Measurements from ENCODE around the gene PTGES.
"Not testable (repeated sequence)": the region's sequence is repeated elsewhere in the genome, so short reads cannot be mapped to it uniquely, and the experiment has no call there.

The PTGES gene

DNA sequence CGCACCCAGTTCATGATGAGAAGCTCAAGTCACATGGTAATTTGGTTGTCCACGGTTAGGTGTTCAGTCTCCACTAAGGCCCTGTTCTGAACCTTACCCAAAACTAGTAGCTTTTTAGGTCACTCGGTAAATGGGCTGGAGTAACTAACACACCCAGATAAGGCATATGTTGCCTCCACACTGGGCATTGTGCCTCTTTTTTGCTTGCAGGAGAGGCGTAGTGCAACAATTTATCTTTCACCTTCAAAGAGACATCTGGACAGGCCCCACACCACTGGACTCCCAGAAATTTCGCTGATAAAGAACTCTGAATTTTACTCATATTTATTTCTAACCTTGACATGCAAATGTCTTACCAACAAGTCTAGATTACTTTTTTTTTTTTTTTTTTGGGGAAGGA is 16.8 kb upstream of the PTGES start:
- DNase-seq, result no peak

DNA sequence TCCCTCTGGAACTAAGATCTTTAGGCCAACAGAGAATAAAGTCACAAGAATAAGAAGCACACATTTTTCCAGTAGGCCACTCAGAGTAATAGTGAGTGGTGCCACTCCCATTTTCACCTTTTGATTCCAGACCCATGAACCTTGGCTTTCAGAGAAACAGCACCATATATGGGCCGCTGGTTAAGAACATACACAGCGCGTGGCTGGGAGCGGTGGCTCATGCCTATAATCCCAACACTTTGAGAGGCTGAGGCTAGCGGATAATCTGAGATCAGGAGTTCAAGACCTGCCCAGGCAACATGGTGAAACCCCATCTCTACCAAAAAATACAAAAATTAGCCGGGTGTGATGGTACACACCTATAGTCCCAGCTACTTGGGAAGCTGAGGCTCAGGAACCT is 15.6 kb upstream of the PTGES start:
- no peak for DNase-seq

DNA sequence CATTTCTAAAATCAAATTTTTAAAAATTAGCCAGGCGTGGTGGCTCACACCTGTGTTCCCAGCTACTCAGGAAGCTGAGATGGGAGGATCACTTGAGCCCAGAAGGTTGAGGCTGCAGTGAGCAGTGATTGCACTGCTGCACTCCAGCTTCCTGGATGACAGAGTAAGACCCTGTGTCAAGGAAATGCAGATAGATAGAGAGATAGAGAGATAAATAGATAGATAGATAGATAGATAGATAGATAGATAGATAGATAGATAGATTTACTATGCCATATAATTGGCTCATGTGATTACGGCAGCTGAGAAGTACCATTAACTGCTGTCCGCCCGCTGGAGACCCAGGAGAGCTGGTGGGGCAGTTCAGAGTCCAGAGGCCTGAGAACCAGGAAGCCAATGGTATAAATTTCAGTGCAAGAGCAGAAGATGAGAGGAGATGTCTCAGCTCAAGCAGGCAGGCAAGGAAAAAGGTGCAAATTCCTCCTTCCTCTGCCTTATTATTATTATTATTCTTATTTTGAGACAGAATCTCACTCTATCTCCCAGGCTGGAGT is 13.0 kb upstream of the PTGES start:
- no peak for DNase-seq

DNA sequence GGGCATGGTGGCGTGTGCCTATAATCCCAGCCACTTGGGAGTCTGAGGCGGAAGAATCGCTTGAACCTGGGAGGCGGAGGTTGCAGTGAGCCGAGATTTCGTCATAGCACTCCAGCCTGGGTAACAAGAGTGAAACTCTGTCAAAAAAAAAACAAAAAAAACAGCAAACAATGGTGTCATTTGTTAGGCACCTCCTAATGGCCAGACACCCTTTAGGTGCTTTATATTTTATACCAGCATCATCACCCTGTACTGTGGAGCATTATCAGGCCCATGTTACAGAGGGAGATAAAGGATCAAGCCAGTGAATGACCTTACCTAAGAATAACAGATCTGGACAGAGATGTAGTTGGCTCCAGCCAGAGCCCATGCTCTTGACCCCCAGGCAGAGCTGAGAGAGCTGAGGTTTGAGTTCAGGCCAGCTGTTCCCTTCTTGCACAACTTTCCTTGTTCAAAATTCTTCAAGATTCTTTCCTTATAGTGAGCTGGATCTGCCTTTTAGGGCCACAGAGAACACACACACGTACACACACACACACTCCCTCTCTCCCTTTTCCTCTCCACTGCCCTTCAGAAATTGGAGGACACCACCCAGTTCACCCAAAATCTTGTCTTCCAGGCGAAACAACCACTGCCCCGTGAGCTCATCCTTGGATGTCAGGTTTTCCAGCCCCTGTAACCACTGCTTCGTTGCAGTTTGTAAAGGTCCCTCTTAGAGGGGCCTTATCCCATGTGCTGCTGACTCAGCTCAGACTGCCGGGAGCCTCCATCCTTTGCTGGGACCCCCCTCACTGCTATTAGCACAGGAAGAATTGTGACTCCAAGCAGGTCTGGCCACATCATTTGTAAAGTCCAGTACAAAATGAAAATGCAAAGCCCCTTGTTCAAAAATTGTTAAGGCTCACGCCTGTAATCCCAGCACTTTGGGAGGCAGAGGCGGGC is 10.4 kb upstream of the PTGES start:
- no peak for DNase-seq

DNA sequence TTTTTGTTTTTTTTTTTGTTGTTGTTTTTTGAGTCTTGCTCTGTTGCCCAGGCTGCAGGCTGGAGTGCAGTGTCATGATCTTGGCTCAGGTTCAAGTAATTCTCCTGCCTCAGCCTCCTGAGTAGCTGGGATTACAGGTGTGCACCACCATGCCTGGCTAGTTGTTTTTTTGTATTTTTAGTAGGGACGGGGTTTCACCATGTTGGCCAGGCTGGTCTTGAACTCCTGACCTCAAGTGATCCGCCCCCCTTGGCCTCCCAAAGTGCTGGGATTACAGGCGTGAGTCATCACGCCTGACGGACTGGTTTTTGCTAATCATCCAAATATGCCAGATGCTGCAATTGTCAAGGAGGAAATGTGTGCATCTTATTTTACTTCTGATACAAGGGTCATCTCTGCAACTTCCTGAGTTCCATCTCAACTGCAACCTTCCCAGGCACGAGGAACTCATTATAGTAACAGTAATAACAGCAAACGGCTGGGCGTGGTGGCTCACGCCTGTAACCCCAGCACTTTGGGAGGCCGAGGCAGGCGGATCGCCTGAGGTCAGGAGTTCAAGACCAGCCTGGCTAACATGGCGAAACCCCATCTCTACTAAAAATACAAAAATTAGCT is 9.6 kb upstream of the PTGES start:
- not testable (repeated sequence) for DNase-seq

DNA sequence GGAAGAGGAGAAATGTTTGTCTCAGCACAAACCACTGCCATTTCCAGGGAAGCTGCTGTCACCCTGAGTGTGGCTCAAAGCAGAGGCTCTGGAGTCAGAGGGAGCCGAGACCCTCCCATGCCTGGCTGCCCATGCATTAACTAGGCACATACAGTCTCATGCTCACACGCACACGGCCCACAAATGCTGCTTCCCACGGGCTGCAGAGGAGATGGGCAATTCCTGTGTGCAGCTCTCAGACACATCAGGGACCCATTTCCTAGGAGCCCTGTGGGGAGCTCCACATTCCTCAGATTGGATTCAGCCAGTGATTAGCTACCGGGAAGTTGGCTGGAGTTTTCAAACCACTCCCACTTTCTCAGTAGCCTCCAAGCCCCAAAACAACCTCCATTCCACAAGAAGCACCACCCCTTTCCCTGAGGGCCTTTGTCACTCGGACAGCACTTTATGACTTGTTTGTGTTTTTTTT is 9.1 kb upstream of the PTGES start:
- no peak for DNase-seq

DNA sequence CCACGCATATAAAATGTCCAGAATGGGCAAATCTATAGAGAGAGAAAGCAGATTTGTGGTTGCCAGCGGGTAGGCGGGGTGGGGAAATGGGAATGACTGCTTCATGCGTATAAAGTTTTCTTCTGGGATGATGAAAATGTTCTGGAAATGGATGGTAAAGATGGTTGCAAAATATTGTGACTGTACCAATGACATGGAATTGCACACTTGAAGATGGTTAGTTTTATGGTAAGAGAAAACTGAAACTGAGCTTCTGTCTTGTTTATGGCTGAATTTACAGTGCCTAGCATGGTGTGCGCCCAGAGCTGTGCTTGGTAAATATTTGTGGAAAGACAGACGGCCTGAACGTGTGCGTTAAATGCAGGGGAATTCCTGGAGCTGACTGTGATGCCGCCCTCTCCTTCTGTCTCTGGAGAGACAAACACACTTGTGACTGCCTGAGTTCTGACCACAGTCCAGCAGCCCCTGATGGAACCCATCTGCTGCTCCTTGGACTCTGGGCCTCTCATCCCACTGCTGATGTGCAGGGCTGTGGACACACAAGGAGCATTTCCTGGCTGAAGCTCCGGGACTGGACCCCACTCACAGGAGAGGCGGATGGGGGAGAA is 8.6 kb upstream of the PTGES start:
- no peak for DNase-seq

DNA sequence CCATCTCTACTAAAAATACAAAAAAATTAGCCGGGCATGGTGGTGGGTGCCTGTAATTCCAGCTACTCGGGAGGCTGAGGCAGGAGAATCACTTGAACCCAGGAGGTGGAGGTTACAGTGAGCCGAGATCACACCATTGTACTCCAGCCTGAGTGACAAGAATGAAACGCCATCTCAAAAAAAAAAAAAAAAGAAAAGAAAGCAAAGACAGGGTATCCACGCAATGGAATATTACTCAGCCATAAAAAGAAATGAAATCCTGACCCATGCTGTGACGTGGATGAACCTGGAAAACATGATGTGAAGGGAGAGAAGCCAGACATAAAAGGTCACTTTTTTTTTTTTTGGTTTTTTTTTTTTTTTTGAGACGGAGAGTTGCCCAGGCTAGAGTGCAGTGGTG is 7.9 kb upstream of the PTGES start:
- not testable (repeated sequence) for DNase-seq

DNA sequence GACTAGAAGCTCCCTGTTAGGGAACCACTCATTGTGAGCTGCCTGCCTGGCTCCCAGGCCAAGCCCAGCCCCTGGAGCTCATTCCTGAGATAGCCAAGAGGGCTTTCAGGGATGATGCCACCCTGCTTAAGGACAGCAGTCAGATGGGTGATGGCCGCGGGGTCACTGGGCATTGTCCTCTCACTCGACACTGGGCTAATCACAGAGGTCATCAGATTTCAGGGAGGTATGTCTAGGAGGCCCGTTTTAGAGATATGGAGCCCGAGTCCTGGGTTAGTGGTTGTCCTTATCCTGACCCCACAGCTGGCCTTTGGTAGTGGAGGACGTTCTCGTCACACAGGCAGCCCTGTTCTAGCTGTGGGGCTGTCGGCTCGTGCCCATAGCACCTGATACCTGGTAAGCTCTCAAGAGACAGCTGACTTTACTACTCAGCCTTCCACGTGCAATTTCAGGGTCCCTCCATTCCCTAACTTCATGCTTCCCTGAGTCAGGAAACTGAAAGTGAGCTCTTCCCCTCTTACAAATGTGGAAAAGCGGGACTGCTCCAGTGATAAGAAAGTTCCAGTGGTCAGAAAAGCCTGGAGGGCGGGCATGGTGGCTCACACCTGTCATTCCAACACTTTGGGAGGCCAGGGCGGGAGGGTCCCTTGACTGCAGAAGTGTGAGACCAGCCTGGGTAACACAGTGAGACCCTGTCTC is 7.1 kb upstream of the PTGES start:
- DNase-seq, result no peak

DNA sequence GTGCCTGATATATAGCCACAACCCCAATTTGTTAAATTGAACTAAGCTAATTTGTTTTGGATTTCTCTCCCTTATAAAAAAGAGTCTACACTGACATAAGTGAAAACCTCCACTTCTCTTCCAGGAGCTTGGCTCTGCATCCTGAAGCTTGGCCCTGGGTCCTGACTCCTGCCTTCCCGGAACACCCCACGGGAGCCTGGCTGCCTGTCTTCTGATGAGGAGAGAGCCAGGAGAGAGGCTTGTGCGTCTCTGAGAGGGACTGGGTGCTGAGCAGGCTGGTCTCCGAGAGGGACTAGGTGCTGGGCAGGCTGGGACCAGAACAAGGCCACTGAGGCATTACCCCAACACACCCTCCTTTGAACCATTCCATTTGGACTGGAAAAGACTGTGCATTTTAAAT is 6.5 kb upstream of the PTGES start:
- no peak for DNase-seq

DNA sequence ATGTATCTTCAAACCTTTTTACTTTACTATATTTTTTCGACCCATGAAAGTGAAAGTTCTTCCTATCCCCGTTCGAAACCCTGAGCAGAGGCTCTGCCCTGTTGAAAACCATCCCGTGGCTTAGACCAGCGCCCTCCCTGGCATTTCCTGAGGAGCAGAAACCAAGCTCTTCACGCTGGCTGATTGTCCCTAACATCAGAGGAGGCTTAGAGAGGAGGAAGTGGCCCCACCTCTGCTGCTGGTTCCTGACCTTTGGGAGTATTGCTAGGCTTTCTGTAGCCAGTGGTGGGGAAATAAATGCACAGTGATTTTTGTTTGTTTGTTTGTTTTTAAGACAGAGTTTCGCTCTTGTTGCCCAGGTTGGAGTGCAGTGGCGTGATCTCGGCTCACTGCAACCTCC is 4.2 kb upstream of the PTGES start:
- no peak for DNase-seq

DNA sequence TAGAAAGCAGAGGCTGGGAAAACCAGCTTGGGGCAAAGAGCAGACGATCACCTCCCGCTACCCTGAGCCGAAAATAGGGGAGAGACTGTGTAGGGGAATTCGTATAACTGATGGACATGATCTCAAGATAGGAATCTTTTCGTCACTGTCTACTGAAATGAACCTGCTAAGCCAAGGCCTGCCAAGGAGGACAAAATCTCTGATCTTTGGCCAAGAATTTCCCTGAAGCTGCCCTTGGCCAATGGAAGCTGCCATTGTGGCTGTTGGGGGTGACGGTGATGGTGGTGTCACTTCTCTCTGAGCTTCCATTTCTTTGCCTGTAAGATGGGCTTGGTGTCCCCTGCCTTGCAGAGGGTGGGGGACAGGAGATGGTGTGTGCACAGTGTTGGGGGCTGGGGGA is 3.3 kb upstream of the PTGES start:
- no peak for DNase-seq

DNA sequence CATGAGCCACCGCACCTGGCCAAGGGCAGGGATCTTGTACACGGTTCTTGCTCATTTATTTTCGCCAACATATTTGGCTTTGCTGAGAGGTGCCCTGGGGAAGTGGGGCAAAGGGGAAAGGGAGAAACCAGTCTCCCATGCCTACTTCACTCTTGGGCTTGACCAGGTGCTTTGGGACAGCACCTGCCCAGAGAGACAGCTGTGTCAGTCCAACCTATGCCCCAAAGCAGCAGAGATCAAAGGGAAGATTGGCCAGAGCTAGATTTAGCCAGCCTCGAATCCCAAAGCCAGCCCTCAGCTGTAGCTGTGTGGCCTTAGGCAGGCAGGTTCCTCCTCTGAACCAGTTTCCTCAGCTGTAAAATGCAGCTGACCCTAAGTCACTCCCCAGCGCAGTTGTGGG is 2.3 kb upstream of the PTGES start:
- no peak for DNase-seq

DNA sequence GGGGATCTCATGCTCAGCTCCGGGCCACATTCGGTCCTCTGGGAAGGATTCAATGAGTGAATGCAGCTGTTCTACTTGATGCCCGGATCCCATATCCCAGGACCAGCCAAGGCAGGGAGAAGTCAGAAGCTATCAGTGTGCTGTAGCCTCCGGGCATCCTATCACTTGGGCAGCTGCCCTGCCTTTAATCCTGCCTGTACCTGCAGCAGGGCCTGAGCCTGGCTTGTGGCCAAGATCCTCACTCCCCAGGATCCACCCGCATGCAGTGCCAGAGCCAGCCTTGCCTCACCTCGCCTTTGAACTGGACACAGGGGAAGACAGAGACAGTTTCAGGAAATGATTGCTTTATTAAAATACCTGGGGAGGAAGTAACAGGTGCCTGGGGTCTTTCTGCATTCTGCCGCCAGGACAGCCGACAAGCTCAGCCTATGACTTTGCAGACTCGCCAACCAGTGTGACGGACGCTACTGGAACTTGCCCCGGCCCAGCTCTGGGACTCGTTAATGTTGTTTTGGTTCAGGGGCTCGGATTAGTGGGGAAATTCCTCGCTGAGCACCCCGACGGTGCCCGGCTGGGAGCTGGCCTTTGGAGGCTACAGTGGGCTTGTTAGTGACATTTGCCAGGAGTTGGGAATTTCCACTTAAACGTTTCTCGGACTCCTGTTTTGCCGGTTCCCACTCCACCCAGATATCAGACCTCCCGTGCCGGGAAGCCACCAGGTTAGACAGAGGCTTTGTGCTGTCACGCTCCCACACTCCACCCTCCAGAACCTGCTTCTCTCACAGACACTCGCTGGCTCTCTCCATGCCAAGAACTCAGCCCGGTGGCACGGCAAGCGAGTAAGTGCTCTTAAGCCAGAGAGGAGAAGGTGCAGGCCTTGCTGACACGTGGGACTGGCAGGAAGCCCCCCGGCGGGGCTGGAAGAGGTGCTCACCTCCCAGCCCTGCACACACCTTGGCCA is 721 bp downstream of the PTGES start:
- no peak for DNase-seq

DNA sequence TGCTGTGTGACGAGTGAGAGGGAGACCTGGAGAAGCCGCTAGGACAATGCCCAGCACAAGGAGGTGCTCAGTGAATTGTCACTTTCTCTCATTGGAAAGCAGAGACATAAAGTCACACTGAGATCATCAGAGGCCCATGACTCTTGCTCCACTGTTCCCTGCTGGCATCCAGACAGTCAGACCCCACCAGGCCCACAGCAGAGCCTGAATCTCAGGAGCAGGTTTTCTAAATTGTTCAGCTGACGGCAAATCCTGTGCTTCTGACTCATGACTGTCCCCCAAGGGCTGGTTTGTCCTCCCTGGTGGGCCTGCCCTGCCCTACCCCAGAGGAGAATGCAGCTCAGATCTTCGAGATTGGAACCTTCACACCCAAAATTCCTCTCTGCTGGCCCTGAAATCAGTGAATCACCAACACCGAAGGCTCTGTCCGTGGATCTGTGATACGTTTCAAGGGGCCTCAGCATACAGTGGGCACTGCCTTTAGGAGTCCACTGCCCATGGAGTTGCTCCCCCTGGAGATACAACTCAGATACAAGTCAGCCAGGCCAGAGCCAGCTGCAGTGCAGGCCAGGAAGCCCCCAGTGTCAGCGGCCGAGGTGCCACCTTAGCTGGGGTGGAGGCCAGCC is 2.7 kb downstream of the PTGES start:
- DNase-seq, result no peak

DNA sequence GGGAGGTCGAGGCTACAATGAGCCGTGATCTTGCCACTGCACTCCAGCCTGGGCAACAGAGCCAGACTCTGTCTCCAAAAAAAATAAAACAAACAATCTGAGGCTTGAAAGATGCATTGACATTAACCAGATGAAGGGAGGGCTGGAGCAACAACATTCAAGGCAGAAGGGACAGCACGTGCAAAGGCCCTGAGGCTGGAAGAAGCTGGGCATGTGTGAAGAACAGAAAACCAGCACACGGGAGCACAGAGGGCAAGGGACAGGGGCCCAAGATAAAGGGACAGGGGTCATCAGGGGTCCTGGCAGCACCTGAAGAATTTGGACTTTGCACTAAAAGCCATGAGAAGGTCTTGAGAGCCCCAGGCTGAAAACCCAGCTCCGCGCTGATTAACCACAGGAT is 3.3 kb downstream of the PTGES start:
- no peak for DNase-seq

DNA sequence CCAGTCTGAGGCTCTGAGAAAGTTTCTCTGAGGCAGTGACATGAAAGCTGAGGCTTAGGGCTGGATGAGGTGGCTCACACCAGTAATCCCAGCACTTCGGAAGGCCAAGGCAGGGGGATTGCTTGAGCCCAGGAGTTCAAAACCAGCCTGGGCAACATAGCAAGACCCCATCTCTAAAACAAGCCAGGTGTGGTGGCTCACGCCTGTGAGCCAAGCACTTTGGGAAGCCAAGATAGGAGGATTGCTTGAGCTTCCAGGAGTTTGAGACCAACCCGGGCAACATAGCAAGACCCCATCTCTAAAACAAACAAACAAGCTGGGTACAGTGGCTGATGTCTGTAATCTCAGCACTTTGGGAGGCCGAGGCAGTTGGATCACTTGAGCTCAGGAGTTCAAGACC is 3.8 kb downstream of the PTGES start:
- DNase-seq, result not testable (repeated sequence)

DNA sequence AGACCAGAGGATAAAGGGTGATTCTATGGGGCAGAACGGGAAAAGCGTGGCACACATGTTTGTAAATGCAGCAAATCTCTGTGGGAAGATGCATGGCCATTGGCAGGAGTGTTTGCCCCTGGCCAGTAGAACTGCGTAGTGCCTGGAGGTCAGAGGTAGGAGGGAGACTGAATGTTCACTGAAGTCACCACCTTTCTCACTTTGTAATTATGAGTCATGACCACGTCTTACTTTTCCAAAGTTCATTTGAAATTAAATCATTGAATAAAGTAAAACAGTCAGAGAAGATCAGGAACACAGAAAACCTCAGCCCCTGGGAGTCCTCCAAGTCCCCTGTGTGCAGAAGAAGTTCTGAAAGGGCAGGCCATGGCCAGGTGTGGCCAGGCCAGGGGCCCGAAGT is 4.6 kb downstream of the PTGES start:
- DNase-seq, result no peak

DNA sequence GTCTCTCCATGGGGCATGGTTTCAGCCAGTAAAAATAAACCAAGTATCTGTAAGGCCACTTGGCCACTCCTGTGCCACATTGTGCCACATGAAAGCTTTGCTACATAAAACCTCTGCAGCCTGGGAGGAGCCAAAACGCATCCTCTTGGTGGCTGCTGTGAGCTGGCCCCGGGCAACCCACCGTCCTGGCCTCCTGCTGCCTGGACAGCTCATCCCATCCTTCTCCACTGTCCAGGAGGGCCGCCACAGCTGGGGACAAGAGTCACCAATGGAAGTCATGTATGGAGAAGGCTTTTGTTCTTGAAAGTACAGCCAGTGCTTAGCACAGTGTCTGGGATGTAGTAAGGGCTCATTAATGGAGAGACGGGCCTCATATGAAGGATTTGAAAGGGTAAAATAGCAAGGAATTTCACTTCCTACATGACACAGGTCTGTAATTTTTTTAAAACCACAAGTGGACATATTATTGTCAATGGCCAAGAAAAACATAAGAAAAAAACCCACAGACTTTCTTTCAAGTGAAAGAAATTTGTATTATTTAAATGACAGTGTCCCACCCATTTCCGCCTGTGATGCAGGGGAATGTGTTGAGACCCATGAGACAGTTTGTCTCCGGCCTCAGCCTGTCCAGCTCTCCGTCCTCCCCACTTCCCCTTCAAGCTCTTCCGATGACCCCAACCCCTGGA is 6.6 kb downstream of the PTGES start:
- no peak for DNase-seq

DNA sequence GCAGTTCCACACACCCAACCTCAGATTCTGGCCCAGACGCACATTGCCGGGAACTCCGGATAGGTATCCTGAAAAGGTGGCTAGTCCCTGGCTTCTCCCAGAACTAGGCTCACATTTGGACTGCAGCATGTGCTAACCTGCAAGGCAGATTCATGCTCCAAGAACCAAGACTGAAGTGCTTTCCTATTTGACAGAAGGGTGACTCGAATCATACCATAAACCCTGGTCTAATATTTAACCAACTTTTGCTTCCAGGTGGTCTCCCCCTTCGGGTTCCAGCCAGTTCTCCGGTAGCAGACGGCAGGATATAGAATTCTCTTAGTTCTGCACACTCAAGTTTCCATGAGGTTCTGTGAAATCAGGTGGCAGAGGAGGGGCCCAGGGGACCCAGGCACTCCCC is 7.6 kb downstream of the PTGES start:
- no peak for DNase-seq
